GM18505 (cell line): ENCODE data around the gene NF2.

Experiments used
- ATAC-seq: cut with Tn5 transposase; IDR thresholded peaks from one replicate; pipeline ENCODE4 v1.9.1; 2021; ENCODE audit not compliant: unreplicated experiment
- POLR2A ChIP-seq: IDR thresholded peaks from 4 replicates; pipeline ENCODE4 v1.6.1; 2011; ENCODE audit warnings: borderline replicate concordance; ENCODE audit not compliant: insufficient read depth, insufficient read length; ENCODE audit errors: extremely low read depth

Gene NF2

GRCh38 chr22:29673361-29674066, 70.1 kb downstream of the NF2 start:
- no peak for ATAC-seq
- no peak for TF ChIP-seq POLR2A

- no peak for ATAC-seq
- no peak for TF ChIP-seq POLR2A
These were observed 70.7 kb downstream of the NF2 start for GRCh38 chr22:29674121-29674520.

GRCh38 chr22:29679316-29679715, 75.9 kb downstream of the NF2 start:
- no peak for TF ChIP-seq POLR2A

GRCh38 chr22:29683536-29683935, 80.1 kb downstream of the NF2 start:
- no peak for ATAC-seq
- TF ChIP-seq POLR2A: no peak

More at GRCh38 chr22:29679316-29679715, 75.9 kb downstream of the NF2 start:
- ATAC-seq: no peak

- TF ChIP-seq POLR2A: no peak
- ATAC-seq: no peak
These were observed 80.8 kb downstream of the NF2 start for GRCh38 chr22:29684244-29684643.

- TF ChIP-seq POLR2A: no peak
- ATAC-seq: no peak
These were observed 85.9 kb downstream of the NF2 start for GRCh38 chr22:29689206-29689879.

- ATAC-seq: no peak
- no peak for TF ChIP-seq POLR2A
These were observed 86.4 kb downstream of the NF2 start for GRCh38 chr22:29689880-29690213.

GRCh38 chr22:29690476-29690875, 87.0 kb downstream of the NF2 start:
- no peak for TF ChIP-seq POLR2A
- ATAC-seq: no peak

- no peak for TF ChIP-seq POLR2A
- ATAC-seq: no peak
These were observed 88.3 kb downstream of the NF2 start for GRCh38 chr22:29691636-29692326.

- no peak for ATAC-seq
- no peak for TF ChIP-seq POLR2A
These were observed 88.9 kb downstream of the NF2 start for GRCh38 chr22:29692327-29692640.

- no peak for ATAC-seq
- TF ChIP-seq POLR2A: no peak
These were observed 89.7 kb downstream of the NF2 start for GRCh38 chr22:29693161-29693560.

- no peak for ATAC-seq
- TF ChIP-seq POLR2A: no peak
These were observed 90.2 kb downstream of the NF2 start for GRCh38 chr22:29693671-29694070.

- no peak for TF ChIP-seq POLR2A
- no peak for ATAC-seq
These were observed 91.9 kb downstream of the NF2 start for GRCh38 chr22:29695129-29695926.
